GM18505 (cell line): ENCODE data around the gene DCLRE1B.

Experiments used
- ATAC-seq: cut with Tn5 transposase; IDR thresholded peaks from one replicate; pipeline ENCODE4 v1.9.1; 2021; ENCODE audit not compliant: unreplicated experiment
- POLR2A ChIP-seq: IDR thresholded peaks from 4 replicates; pipeline ENCODE4 v1.6.1; 2011; ENCODE audit warnings: borderline replicate concordance; ENCODE audit not compliant: insufficient read depth, insufficient read length; ENCODE audit errors: extremely low read depth

Gene DCLRE1B

GRCh38 chr1:113904674-113905434 is at the start of gene DCLRE1B, which contains the start of gene AP4B1:
Gene DCLRE1B, plus strand, starts transcription at chr1:113905326. Its CDS starts 261 bp downstream, at chr1:113905587.
Gene AP4B1, minus strand, starts transcription at chr1:113904799. Its CDS starts 82 bp downstream, at chr1:113904717.
- ATAC-seq, result peak; percentile 87
- TF ChIP-seq POLR2A, result peak; percentile 82

GRCh38 chr1:113855630-113856400 is 49.3 kb upstream of the DCLRE1B start:
- TF ChIP-seq POLR2A, result no peak
- ATAC-seq, result no peak

- TF ChIP-seq POLR2A, result no peak
- no peak for ATAC-seq
These were observed 48.7 kb upstream of the DCLRE1B start for GRCh38 chr1:113856401-113856790.

- ATAC-seq, result no peak
- no peak for TF ChIP-seq POLR2A
These were observed 47.4 kb upstream of the DCLRE1B start for GRCh38 chr1:113857776-113858175.

- no peak for TF ChIP-seq POLR2A
- no peak for ATAC-seq
These were observed 46.7 kb upstream of the DCLRE1B start for GRCh38 chr1:113858418-113858817.

GRCh38 chr1:113858982-113859381 is 46.1 kb upstream of the DCLRE1B start:
- ATAC-seq, result no peak
- TF ChIP-seq POLR2A, result no peak

GRCh38 chr1:113859478-113860175 is 45.5 kb upstream of the DCLRE1B start:
- ATAC-seq, result peak; percentile 75
- peak; percentile 27 for TF ChIP-seq POLR2A

- no peak for TF ChIP-seq POLR2A
- no peak for ATAC-seq
These were observed 44.2 kb upstream of the DCLRE1B start for GRCh38 chr1:113860891-113861290.

GRCh38 chr1:113861641-113862040 is 43.5 kb upstream of the DCLRE1B start:
- TF ChIP-seq POLR2A, result no peak
- no peak for ATAC-seq

GRCh38 chr1:113868387-113869083 is 36.6 kb upstream of the DCLRE1B start:
- ATAC-seq, result no peak
- TF ChIP-seq POLR2A, result no peak

- no peak for ATAC-seq
- TF ChIP-seq POLR2A, result no peak
These were observed 34.3 kb upstream of the DCLRE1B start for GRCh38 chr1:113870778-113871177.

- peak; percentile 95 for TF ChIP-seq POLR2A
- peak; percentile 67 for ATAC-seq
These were observed 33.5 kb upstream of the DCLRE1B start, which contains the start of gene PTPN22 for GRCh38 chr1:113871597-113872113. Gene PTPN22, minus strand, starts transcription at chr1:113871712.

- ATAC-seq, result peak; percentile 15
- no peak for TF ChIP-seq POLR2A
These were observed 32.7 kb upstream of the DCLRE1B start for GRCh38 chr1:113872219-113872935.
